Activated CD8-positive, alpha-beta memory T cell treated with anti-CD3 and anti-CD28 coated beads for 4 hours (primary cell): Measurements from ENCODE around the gene TARBP1.
A peak's percentile ranks its signal among the peaks of the same experiment; 100 is the strongest.
"Not testable (repeated sequence)": the region's sequence is repeated elsewhere in the genome, so short reads cannot be mapped to it uniquely, and the experiment has no call there.

Source experiments
- DNase-seq, 2 donors: peaks; one replicate each; pipeline ENCODE4 v3.0.0-alpha.2; 2020; ENCODE audit warnings: low read depth in 2 of 2

TARBP1 gene

DNA sequence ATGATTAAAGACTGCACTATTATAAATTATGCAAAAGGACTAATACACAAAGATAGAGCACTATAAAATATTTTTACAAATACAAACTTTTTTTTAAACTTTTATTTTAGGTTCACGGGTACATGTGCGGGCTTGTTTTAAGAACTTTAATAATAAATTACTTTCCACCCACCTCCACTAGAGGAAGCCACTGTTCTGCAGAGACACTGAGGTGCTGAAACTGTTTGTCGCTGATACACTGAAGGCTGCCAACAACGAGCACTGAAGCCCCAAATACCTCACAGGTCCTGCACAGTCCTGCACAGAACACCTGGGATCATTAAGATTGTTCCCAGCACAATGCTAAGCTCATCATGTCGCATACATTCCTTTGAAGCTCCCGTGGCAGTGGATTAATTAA lies 85.8 kb downstream of the TARBP1 start:
- DNase-seq, result no peak

GRCh38 chr1:234388094-234388493 lies 90.9 kb downstream of the TARBP1 start:
- no peak for DNase-seq

GRCh38 chr1:234386122-234386521 lies 92.9 kb downstream of the TARBP1 start:
- DNase-seq, result no peak

- no peak for DNase-seq
Measured at GRCh38 chr1:234381699-234382555, 97.1 kb downstream of the TARBP1 start.

DNA sequence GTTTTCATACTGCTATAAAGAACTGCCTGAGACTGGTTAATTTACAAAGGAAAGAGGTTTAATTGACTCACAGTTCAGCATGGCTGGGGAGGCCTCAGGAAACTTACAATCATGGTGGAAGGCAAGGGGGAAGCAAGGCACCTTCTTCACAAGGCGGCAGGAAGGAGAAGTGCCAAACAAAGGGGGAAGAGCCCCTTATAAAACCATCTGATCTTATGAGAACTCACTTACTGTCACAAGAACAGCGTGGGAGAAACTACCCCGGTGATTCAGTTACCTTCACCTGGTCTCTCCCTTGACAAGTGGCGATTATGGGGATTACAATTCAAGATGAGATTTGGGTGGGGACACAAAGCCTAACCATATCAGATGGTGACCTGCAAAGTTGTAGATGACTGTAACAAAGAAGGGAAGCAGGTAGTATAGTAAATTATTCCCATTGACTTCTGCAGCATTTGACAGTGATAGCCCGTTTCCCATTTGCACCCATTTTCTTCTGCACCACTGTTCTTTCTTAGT lies 99.3 kb downstream of the TARBP1 start:
- DNase-seq, result not testable (repeated sequence)

GRCh38 chr1:234375672-234376071 lies 103.3 kb downstream of the TARBP1 start:
- DNase-seq, result no peak

DNA sequence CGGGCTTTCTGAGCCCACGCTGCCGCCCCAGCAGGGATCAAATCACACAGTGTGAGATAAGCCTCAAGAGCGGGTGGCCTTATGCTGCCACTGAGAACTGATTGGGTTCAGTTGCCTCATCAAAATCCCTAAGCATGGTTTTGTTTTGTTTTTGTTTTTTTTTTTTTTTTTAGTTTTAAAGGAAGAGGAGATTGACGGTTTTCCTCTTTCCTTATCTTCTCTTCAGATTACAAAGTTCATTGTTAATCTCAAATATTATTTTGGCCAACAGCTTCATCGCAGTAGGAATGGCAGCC lies 105.1 kb downstream of the TARBP1 start:
- DNase-seq, result no peak

DNA sequence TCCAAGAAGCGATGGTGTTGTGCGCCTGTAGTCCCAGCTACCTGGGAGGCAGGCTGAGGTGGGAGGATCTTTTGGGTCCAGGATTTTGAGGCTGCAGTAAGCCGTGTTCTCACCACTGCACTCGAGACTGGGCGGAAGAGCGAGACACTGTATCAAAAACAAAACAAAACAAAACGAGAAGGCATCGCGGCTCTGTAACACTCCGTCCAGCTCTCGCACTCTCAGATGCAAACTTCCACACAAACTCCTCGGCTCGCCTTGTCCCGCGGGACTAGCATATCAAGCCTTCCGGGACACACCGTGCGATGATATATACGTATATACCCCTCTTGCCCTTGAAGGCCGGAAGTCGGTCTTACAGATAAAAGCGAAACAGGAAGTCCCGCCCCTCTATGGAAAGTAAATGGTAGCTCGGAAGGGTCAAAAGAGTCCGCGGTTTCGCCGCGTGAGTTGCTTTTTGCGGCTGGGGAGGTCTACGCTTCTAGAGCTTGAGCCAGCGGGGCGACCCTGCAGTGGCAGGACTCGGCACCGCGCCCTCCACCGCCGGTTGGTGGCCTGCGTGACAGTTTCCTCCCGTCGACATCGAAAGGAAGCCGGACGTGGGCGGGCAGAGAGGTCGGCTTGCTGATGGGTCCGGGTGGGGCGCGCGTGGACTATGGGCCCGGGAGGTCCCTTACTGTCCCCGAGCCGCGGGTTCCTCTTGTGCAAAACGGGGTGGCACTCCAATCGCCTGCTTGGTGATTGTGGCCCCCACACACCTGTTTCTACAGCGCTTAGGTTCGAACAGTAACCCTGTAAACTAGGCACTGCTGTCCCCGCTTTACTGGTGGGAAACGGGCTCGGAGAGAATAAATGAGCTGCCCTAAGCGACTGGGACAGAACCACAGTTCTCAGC lies 105.7 kb downstream of the TARBP1 start, which contains the start of gene COA6:
COA6 (plus strand) TSS at position 393 of the 895 bp plus-strand sequence; CDS start at position 404, 11 bp downstream.
- DNase-seq, result peak; percentile 82 to 83

- DNase-seq, result no peak
Measured at GRCh38 chr1:234372011-234372757, 106.8 kb downstream of the TARBP1 start.

DNA sequence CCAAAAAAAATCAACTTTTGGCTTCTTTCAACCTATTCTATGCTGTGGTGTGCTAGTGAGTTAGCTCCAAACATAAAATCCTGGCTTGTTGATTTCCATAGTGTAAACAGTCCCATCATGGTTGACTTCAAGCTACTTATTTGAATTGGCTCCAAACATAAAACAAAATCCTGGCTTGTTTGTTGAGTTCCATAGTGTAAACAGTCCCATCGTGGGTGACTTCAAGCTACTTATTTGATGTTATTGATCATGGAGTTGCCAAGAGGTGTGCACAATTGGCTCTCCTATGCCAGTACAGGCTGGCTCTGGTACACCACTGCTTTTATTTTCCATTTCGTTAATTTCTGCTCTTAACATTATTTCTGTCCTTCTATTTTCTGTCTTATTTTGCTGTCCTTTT lies 107.6 kb downstream of the TARBP1 start:
- DNase-seq, result no peak

GRCh38 chr1:234369784-234370183 lies 109.2 kb downstream of the TARBP1 start:
- DNase-seq, result no peak

GRCh38 chr1:234369033-234369430 lies 109.9 kb downstream of the TARBP1 start:
- no peak for DNase-seq

- DNase-seq, result no peak
Measured at GRCh38 chr1:234368320-234369032, 110.5 kb downstream of the TARBP1 start.

DNA sequence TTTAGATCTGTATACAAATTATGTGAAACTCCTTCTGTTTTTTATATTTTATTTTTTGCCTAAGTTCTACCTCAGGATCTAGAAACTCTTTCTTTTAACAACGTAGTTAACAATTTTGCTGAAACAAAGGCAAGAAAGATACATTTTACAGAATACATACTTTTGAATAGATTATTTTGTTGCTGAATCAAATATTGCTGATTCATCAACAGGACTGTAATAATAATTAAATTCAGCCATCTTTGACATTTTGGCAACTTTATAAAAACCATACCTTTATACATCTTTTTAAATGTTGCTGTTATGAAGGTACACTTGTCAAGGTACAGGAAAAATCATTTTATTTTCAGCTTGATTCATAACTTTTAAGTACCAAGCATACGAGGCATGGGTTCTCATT lies 116.4 kb downstream of the TARBP1 start:
- DNase-seq, result no peak

DNA sequence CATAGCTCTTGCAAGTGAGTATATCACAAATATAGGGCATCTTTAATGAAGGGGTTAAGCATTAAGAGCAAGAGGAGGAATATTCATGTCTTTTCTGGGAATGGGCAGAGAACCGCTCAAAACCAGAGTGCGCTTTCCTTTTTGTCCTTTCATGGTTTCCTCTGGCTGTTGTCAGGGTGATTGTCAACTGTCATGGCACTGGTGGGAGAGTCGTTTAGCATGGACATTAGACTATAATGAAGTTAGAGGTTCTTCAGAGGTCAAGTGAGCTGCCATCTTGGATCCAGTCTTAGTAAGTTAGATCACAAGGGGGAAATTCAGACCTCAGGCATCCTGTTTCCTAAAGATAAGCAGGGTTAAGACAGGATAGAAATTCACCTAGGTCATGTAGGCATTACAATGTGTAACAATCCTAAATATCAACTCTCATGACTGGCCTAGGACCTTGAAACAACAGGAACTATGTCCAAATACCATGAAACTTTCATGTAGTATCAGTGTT lies 117.8 kb downstream of the TARBP1 start:
- no peak for DNase-seq

GRCh38 chr1:234357831-234358230 lies 121.1 kb downstream of the TARBP1 start:
- no peak for DNase-seq

DNA sequence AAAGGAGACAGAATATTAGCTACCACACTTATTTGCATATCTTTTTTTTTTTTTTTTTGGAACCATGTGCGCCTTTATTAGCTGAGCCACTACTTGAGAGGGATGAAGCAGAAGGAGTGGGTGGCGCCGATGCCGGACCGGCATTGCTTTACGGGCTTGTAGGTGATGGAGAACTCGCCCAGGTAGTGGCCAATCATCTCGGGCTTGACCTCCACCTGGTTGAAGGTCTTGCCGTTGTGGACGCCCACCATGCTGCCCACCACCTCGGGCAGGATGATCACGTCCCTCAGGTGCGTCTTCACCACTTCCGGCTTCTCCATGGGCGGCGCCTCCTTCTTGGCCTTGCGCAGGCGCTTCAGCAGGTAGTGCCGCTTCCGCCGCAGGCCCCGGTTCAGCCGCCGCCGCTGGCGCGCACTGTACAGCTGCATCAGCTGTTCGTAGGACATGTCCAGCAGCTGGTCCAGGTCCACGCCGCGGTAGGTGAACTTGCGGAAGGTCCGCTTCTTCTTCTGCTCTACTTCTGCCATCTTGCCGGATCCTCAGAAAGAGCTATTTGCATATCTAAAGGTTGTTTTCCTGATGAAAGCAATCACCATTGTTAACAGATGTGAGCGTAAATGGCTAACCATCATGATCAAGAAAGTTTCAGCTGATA lies 122.2 kb downstream of the TARBP1 start:
- DNase-seq, result not testable (repeated sequence)

DNA sequence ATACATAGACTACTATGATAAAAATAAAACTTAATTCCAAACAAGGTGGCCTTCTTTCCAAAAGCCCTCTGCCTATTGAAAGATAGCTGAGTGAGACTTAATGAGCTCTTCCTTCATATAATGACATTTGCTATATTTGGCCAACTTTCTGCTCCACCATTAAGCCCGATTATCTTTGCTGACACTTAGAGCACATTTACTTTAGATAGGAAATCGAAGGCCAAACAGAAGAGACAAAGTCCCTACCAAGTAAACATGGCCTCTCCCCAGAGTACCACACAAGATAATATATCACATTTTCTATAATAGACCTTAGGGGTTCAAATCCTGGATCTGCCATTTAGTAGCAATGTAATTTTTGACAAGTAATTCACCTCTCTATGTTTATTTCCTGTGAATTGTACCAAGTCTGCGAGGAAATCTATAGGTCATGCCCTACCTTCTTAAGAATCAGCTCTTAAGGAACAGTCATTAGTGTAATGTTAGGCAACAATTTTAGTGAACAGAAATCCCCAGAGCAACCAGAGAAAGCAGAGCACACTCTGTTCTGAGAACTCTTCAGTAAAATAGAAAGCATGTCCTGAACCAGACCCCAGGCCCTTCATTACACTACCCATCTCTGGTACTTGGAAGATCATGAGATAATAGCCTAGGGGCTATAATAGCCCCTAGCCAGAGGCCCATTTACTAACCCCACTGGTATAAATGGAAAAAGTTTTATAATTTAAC lies 123.0 kb downstream of the TARBP1 start:
- DNase-seq, result no peak

- no peak for DNase-seq
Measured at GRCh38 chr1:234348964-234349363, 130.0 kb downstream of the TARBP1 start.

DNA sequence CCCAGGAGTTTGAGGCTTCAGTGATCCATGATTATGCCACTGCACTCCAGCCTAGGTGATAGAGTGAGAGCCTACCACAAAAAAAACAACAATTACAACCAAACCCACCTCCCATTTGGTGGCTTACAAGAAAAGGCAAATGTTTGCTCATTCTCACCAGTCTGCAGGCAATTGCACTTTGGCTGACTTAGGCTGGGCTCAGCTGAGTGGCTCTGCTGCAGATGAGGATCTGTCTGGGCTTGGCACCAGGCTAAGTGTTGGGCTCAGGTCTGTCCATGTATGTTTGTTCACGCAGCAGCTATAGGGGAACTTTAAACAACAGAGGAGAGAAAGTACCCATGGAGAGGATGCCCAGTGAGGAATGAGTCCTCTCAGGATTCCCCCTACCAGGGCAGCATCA lies 133.7 kb downstream of the TARBP1 start:
- DNase-seq, result no peak
